Activated T-cell treated with anti-CD3 and anti-CD28 coated beads, Interleukin-2, amount 50 U/mL, for 72 hours (primary cell): Measurements from ENCODE around the gene ROR1. TPM values are rescaled to one million over a fixed set of nuclear protein-coding genes. Genes with fewer than 3 reads are reported as not detected.

Experiments used
- ATAC-seq, 2 donors: fragments of 150-1000 bp; cut with Tn5 transposase; replicated peaks in 1 of 2; 2 replicates each; pipeline ENCODE4 v1.10.0; 2021; ENCODE audit warnings: moderate library complexity in 2 of 2, mild to moderate bottlenecking in 1 of 2
- DNase-seq, 2 donors: peaks; one replicate each; pipeline ENCODE4 v3.0.0; 2021 to 2022; ENCODE audit warnings: mixed read lengths in 1 of 2
- H3K27ac Mint-ChIP-seq: one replicate; pipeline ENCODE4 v1.8.0; 2022; ENCODE audit warnings: mild to moderate bottlenecking, moderate library complexity, mixed read lengths
- H3K27me3 Mint-ChIP-seq: one replicate; pipeline ENCODE4 v1.8.0; 2022; ENCODE audit warnings: low read depth, mixed read lengths
- H3K36me3 Mint-ChIP-seq, 2 donors: one replicate each; pipeline ENCODE4 v1.8.0; 2022; ENCODE audit warnings: mixed read lengths in 2 of 2, mild to moderate bottlenecking in 1 of 2; ENCODE audit not compliant: insufficient read depth in 2 of 2
- H3K4me1 Mint-ChIP-seq: one replicate; pipeline ENCODE4 v1.8.0; 2022; ENCODE audit warnings: low read depth, mixed read lengths
- H3K4me3 Mint-ChIP-seq, 2 donors: one replicate each; pipeline ENCODE4 v1.8.0; 2022; ENCODE audit warnings: mild to moderate bottlenecking in 2 of 2, mixed read lengths in 2 of 2, moderate library complexity in 2 of 2
- H3K9me3 Mint-ChIP-seq, 2 donors: one replicate each; pipeline ENCODE4 v1.8.0; 2022; ENCODE audit warnings: mixed read lengths in 2 of 2
- total RNA-seq, 2 donors: library from RNA; stranded (reverse); gene quantifications; one replicate each; pipeline ENCODE4 v1.2.3, GENCODE V29; 2022

The ROR1 gene
- total RNA-seq, 2 donors from 2014 or later, result 0.19 TPM; not detected in 1

DNA sequence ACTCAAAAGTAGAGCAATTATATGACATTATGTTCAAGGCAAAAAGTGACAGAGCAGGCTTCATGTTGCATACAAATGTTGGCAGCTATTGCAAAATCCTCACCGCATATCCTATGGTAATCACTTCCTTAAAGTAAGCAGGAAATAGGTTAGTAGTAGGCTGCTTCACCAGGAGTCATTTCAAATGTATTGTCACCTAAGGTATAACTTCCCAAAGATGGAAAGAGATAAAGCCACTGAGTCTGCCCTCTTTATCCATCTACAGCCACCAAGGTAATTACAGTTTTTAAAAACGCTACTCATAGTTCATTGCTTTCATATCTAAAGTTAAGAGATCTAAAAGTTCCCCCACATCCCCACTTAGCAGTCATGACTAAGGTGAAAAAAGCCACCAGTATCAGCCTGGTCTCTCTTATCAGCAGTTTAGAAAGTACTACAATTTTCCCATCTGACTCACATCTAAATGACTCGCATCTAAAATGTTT is 398.0 kb downstream of the ROR1 start:
- no peak for DNase-seq
- H3K36me3 Mint-ChIP-seq, result peaks cover 0 to 5% of the 10 kb centered on the region in 2 donors
- peaks cover 24% of the 10 kb centered on the region for H3K4me1 Mint-ChIP-seq
- peak overlapping the region; percentile 22 to 67 for H3K4me3 Mint-ChIP-seq
- no peak overlapping the region for H3K27ac Mint-ChIP-seq
- ATAC-seq, result peak; percentile 81 to 82
- peaks cover 73% of the 10 kb centered on the region for H3K27me3 Mint-ChIP-seq
- H3K9me3 Mint-ChIP-seq, result peaks cover 0 to 6% of the 10 kb centered on the region in 2 donors

- Mint-ChIP-seq H3K4me1 (peaks cover 24% of the 10 kb centered on the region), H3K4me3 (peak overlapping the region in 1 of 2 donors; percentile 14), H3K27ac (no peak overlapping the region), H3K36me3 (peaks cover 0 to 5% of the 10 kb centered on the region in 2 donors), H3K27me3 (peaks cover 78% of the 10 kb centered on the region), H3K9me3 (peaks cover 0 to 6% of the 10 kb centered on the region in 2 donors)
- ATAC-seq, result peak in 1 of 2 donors; percentile 23
- DNase-seq, result no peak
These were observed 398.7 kb downstream of the ROR1 start for GRCh38 chr1:64172458-64172983.

GRCh38 chr1:64173336-64173940 is 399.6 kb downstream of the ROR1 start:
- no peak overlapping the region for H3K27ac Mint-ChIP-seq
- ATAC-seq (no peak), DNase-seq (no peak)
- peaks cover 0 to 6% of the 10 kb centered on the region in 2 donors for H3K9me3 Mint-ChIP-seq
- H3K4me1 Mint-ChIP-seq, result peaks cover 24% of the 10 kb centered on the region
- no peak overlapping the region for H3K4me3 Mint-ChIP-seq
- H3K36me3 Mint-ChIP-seq, result peaks cover 1 to 5% of the 10 kb centered on the region in 2 donors
- peaks cover 75% of the 10 kb centered on the region for H3K27me3 Mint-ChIP-seq

DNA sequence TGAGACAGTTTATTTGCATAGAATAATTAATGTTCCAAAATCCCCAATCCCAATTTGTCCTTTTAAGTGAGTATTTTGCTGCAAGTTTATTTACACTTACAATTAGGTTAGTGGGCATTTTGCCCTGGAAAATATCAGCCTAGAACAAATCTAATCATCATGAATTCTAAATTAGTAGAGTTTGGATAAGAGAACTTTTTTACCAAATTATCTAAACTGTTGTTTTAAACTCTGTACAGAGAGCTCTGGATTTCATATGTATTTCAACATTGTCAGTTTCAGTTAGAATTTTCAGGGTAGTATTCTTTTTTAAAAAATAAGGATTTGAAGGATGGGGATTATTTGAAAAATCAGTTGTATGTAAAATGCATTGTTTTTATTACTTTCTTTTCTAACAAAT is 401.8 kb downstream of the ROR1 start:
- H3K27ac Mint-ChIP-seq, result no peak overlapping the region
- H3K36me3 Mint-ChIP-seq, result peaks cover 0 to 2% of the 10 kb centered on the region in 2 donors
- H3K4me3 Mint-ChIP-seq, result no peak overlapping the region
- no peaks in the 10 kb centered on the region for H3K9me3 Mint-ChIP-seq
- peaks cover 66% of the 10 kb centered on the region for H3K27me3 Mint-ChIP-seq
- ATAC-seq (no peak), DNase-seq (no peak)
- H3K4me1 Mint-ChIP-seq, result peaks cover 24% of the 10 kb centered on the region

DNA sequence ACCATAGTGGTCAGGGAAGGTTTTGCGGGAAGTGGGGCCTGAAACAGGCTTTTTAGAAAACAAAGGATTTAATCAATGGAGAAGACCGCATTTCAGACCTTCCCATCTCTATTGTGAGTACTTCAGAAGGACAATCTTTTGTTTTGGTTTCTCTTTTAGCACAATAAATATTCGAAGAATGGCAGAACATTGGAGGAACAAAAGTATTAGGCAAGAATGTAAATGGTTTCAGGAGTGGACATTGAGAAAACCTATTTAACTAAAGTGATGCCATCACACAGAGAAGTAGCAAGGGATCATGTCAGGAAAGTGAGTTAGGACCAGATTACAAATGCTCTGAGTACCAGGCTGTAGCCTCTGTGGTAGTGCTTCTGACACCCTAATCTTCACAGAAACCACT is 402.8 kb downstream of the ROR1 start:
- ATAC-seq, result no peak

GRCh38 chr1:64179588-64179987 is 405.8 kb downstream of the ROR1 start:
- Mint-ChIP-seq H3K4me1 (peaks cover 4% of the 10 kb centered on the region), H3K27me3 (peaks cover 52% of the 10 kb centered on the region), H3K27ac (no peak overlapping the region), H3K36me3 (peaks cover 0 to 2% of the 10 kb centered on the region in 2 donors), H3K4me3 (no peak overlapping the region), H3K9me3 (no peaks in the 10 kb centered on the region)
- DNase-seq (no peak), ATAC-seq (no peak)

More for the DNA sequence above, 402.8 kb downstream of the ROR1 start:
- Mint-ChIP-seq H3K4me3 (no peak overlapping the region), H3K27ac (no peak overlapping the region), H3K9me3 (no peaks in the 10 kb centered on the region), H3K27me3 (peaks cover 60% of the 10 kb centered on the region), H3K36me3 (peaks cover 0 to 2% of the 10 kb centered on the region in 2 donors), H3K4me1 (peaks cover 15% of the 10 kb centered on the region)
- no peak for DNase-seq

GRCh38 chr1:64182207-64182606 is 408.4 kb downstream of the ROR1 start:
- peaks cover 4% of the 10 kb centered on the region for H3K4me1 Mint-ChIP-seq
- no peak for ATAC-seq

GRCh38 chr1:64183395-64184002 is 409.7 kb downstream of the ROR1 start:
- no peaks in the 10 kb centered on the region for H3K36me3 Mint-ChIP-seq
- no peak overlapping the region for H3K27ac Mint-ChIP-seq

More at GRCh38 chr1:64182207-64182606, 408.4 kb downstream of the ROR1 start:
- Mint-ChIP-seq H3K36me3 (peaks cover 0 to 2% of the 10 kb centered on the region in 2 donors), H3K27ac (no peak overlapping the region), H3K4me3 (no peak overlapping the region), H3K9me3 (no peaks in the 10 kb centered on the region), H3K27me3 (peaks cover 29% of the 10 kb centered on the region)
- DNase-seq, result no peak

DNA sequence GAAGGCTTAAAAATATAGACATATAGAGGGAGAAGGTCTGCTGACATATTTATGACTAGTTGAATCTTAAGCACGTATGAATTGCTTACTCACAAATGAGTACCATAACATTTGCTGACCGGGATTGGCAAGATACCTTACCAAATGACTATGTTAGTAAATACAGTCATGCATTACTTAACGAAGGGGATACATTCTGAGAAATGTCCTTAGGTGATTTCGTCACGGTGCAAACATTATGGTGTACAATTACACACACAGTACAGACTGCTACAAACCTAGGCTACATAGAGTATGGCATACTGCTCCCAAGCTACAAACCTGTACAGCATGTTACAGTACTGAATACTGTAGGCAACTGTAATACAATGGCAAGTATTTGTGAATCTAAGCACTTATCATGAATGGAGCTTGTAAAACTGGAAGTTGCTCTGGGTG is 410.2 kb downstream of the ROR1 start:
- H3K4me3 Mint-ChIP-seq, result no peak overlapping the region
- no peaks in the 10 kb centered on the region for H3K36me3 Mint-ChIP-seq
- no peaks in the 10 kb centered on the region for H3K9me3 Mint-ChIP-seq
- peaks cover 17% of the 10 kb centered on the region for H3K27me3 Mint-ChIP-seq
- DNase-seq (no peak), ATAC-seq (no peak)
- H3K4me1 Mint-ChIP-seq, result peaks cover 4% of the 10 kb centered on the region
- H3K27ac Mint-ChIP-seq, result no peak overlapping the region

More at GRCh38 chr1:64183395-64184002, 409.7 kb downstream of the ROR1 start:
- no peaks in the 10 kb centered on the region for H3K9me3 Mint-ChIP-seq
- no peak for DNase-seq
- peaks cover 21% of the 10 kb centered on the region for H3K27me3 Mint-ChIP-seq
- H3K4me3 Mint-ChIP-seq, result no peak overlapping the region
- no peak for ATAC-seq
- H3K4me1 Mint-ChIP-seq, result peaks cover 4% of the 10 kb centered on the region

DNA sequence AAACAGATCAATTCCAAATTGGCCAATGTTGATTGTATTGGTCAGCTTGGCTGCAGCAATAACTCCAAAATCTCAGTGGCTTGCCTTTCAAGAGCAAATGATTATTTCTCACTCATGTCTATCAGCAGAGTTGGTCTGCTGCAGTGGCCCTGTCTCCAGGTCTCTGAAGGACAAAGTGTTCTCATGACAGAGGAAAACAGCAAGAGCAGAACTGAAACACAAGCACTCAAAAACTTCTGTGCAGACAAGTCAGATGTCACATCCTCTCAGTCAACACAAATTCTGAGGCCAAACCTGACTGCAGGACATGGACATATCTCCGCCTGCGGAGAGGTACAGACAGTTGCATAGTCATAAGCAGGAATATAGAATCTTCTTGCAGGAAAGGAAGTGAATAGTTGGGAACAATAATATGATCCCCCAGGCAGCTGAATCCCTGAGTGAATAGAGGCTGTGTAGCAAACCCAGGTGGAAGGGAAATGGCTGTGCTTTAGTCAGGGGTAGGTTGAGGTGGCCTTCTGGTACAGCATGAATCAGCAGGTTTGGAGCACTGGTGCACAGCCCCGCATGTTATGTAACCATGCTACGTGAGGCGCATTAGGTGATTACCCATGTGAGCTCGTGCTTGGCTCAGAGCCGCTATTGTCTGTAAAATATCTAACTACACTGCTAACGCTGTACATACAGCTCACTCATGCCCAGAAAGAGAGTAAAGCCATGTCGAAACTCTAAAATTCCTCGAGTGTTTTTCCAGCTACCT is 412.5 kb downstream of the ROR1 start:
- Mint-ChIP-seq H3K4me3 (no peak overlapping the region), H3K27ac (no peak overlapping the region), H3K36me3 (no peaks in the 10 kb centered on the region), H3K4me1 (peaks cover 4% of the 10 kb centered on the region), H3K27me3 (peaks cover 8% of the 10 kb centered on the region), H3K9me3 (no peaks in the 10 kb centered on the region)
- DNase-seq, result no peak
- ATAC-seq, result no peak

DNA sequence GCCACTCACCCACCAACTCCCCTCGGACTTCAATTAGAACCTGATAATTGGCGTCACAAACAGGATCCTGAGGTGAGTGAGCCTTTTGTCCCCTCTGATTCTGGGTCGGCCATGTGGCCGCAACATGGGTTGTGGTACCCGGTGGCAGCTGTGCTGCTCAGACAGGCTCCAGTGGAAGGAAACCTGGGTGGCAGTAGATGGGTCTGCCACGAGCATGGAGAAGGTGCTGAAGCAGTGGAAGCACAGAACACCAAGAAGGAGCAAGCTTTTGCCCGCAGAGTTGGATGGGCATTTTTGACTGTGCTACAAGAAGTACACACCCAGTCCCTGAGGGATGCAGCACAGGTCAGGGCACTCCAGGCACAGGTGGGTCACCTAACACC is 413.1 kb downstream of the ROR1 start:
- H3K27ac Mint-ChIP-seq, result no peak overlapping the region
- H3K4me1 Mint-ChIP-seq, result peaks cover 4% of the 10 kb centered on the region
- H3K36me3 Mint-ChIP-seq, result no peaks in the 10 kb centered on the region
- ATAC-seq, result no peak
- H3K4me3 Mint-ChIP-seq, result no peak overlapping the region
- no peak for DNase-seq
- H3K27me3 Mint-ChIP-seq, result peaks cover 6% of the 10 kb centered on the region
- no peaks in the 10 kb centered on the region for H3K9me3 Mint-ChIP-seq

DNA sequence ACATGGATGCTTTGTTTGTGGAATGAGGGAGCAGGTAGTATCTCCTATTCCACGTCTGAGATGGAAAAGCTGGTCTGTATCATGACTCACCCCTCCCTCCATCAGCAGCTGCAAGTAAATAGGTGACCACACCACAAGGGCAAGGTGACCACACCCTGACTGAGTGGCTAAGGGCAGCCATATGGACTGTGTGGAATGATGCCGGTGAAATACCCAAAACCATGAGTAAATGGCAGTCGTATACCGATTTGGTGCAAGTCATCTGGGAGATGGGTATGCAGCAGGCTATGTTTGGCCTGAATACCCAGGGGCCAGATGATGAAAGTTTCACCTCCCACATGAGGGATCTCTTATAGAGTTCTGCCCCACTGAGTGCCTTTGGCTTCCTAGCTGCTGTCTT is 413.8 kb downstream of the ROR1 start:
- no peak for ATAC-seq

DNA sequence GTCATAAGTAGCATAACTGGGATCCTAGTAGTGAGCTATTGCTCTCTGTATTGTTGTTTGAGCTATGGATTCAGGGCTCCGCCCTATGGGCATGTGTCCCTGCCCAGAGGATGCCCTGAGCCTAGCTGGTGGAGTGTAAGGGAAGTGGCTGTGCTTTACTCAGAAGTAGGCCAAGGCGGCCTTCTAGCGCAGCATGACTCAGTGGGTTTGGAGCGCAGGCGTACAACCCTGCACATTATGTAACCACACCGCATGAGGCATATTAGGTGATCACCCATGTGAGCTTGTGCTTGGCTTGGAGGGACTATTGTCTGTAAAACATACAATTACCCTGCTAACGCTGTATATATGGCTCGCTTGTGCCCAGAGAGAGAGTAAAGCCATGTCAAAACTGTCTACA is 418.5 kb downstream of the ROR1 start:
- Mint-ChIP-seq H3K4me1 (no peaks in the 10 kb centered on the region), H3K36me3 (no peaks in the 10 kb centered on the region), H3K9me3 (no peaks in the 10 kb centered on the region), H3K4me3 (no peak overlapping the region), H3K27me3 (no peaks in the 10 kb centered on the region), H3K27ac (no peak overlapping the region)
- no peak for DNase-seq
- ATAC-seq, result no peak

More for the DNA sequence above, 413.8 kb downstream of the ROR1 start:
- Mint-ChIP-seq H3K36me3 (no peaks in the 10 kb centered on the region), H3K27ac (no peak overlapping the region), H3K9me3 (no peaks in the 10 kb centered on the region), H3K4me3 (no peak overlapping the region), H3K27me3 (no peaks in the 10 kb centered on the region), H3K4me1 (peaks cover 4% of the 10 kb centered on the region)
- DNase-seq, result no peak
